Astrocyte (in vitro differentiated cells and primary cell): Measurements from ENCODE around the gene SPRED2. TPM values are rescaled to one million over a fixed set of nuclear protein-coding genes. Genes with fewer than 3 reads are reported as not detected.

Experiments
- DNase-seq: peaks from one replicate; pipeline ENCODE4 v3.0.0-alpha.2; 2010; ENCODE audit warnings: low read depth
- FAIRE-seq: peaks from 2 replicates; lab custom pipeline; 2011; peaks lifted over from hg19 to GRCh38; lab: Jason Lieb, UNC
- H2AFZ ChIP-seq: 2 replicates; pipeline ENCODE4 v1.6.0; 2012; ENCODE audit warnings: low read depth, low read length, inconsistent platforms
- H3K27ac ChIP-seq: 2 replicates; pipeline ENCODE4 v1.5.1; 2011; ENCODE audit warnings: low read depth, low read length, inconsistent platforms
- H3K27me3 ChIP-seq: 2 replicates; pipeline ENCODE4 v1.6.0; 2011; ENCODE audit warnings: low read length, inconsistent platforms; ENCODE audit not compliant: insufficient read depth
- H3K36me3 ChIP-seq: 2 replicates; pipeline ENCODE4 v1.5.1; 2011; ENCODE audit warnings: low read length, inconsistent platforms; ENCODE audit not compliant: insufficient read depth
- H3K4me1 ChIP-seq: 2 replicates; pipeline ENCODE4 v1.5.1; 2011; ENCODE audit warnings: low read length, inconsistent platforms; ENCODE audit not compliant: insufficient read depth
- H3K4me2 ChIP-seq: 2 replicates; pipeline ENCODE4 v1.6.0; 2012; ENCODE audit warnings: low read length, inconsistent platforms
- H3K4me3 ChIP-seq: 2 replicates; pipeline ENCODE4 v1.5.1; 2011; ENCODE audit warnings: low read depth, mild to moderate bottlenecking, low read length, inconsistent platforms; ENCODE audit not compliant: insufficient read depth
- H3K79me2 ChIP-seq: 2 replicates; pipeline ENCODE4 v1.6.0; 2012; ENCODE audit warnings: mild to moderate bottlenecking, low read length, inconsistent platforms; ENCODE audit not compliant: insufficient read depth
- H3K9ac ChIP-seq: 2 replicates; pipeline ENCODE4 v1.6.0; 2012; ENCODE audit warnings: mild to moderate bottlenecking, low read length, inconsistent platforms
- H3K9me3 ChIP-seq: 2 replicates; pipeline ENCODE4 v1.5.1; 2012; ENCODE audit warnings: low read depth, mild to moderate bottlenecking, low read length, inconsistent platforms; ENCODE audit not compliant: insufficient read depth
- H4K20me1 ChIP-seq: 2 replicates; pipeline ENCODE4 v1.6.0; 2012; ENCODE audit warnings: low read length, inconsistent platforms; ENCODE audit not compliant: insufficient read depth
- H3K27ac Mint-ChIP-seq: one replicate; pipeline ENCODE4 v1.8.0; 2021; ENCODE audit warnings: mild to moderate bottlenecking, mixed read lengths; ENCODE audit not compliant: unreplicated experiment
- H3K27me3 Mint-ChIP-seq: one replicate; pipeline ENCODE4 v1.8.0; 2021; ENCODE audit warnings: low read depth, mixed read lengths; ENCODE audit not compliant: unreplicated experiment
- H3K36me3 Mint-ChIP-seq: one replicate; pipeline ENCODE4 v1.8.0; 2021; ENCODE audit warnings: low read depth, mixed read lengths; ENCODE audit not compliant: unreplicated experiment
- H3K4me1 Mint-ChIP-seq: one replicate; pipeline ENCODE4 v1.8.0; 2021; ENCODE audit warnings: low read depth, mixed read lengths; ENCODE audit not compliant: unreplicated experiment
- H3K4me3 Mint-ChIP-seq: one replicate; pipeline ENCODE4 v1.8.0; 2021; ENCODE audit warnings: mild to moderate bottlenecking, moderate library complexity, mixed read lengths; ENCODE audit not compliant: unreplicated experiment
- H3K9me3 Mint-ChIP-seq: one replicate; pipeline ENCODE4 v1.8.0; 2021; ENCODE audit warnings: mild to moderate bottlenecking, mixed read lengths; ENCODE audit not compliant: unreplicated experiment
- EZH2 ChIP-seq: IDR thresholded peaks from 2 replicates; pipeline ENCODE4 v1.6.1; 2012; ENCODE audit warnings: mild to moderate bottlenecking, low read length, inconsistent platforms; ENCODE audit not compliant: insufficient read depth
- total RNA-seq: library from RNA; stranded (reverse); gene quantifications from 2 replicates; pipeline ENCODE4 v1.2.1, GENCODE V29; 2021
- TF ChIP-seq, protein P1 (sequence below): IDR thresholded peaks from 2 replicates; pipeline ENCODE4 v1.5.1; 2011; ENCODE audit warnings: low read depth, mild to moderate bottlenecking, inconsistent platforms, low read length, moderate library complexity; ENCODE audit not compliant: insufficient read depth

SPRED2 gene
- total RNA-seq, 1 donor from 2014 or later, result 47.3 TPM

DNA sequence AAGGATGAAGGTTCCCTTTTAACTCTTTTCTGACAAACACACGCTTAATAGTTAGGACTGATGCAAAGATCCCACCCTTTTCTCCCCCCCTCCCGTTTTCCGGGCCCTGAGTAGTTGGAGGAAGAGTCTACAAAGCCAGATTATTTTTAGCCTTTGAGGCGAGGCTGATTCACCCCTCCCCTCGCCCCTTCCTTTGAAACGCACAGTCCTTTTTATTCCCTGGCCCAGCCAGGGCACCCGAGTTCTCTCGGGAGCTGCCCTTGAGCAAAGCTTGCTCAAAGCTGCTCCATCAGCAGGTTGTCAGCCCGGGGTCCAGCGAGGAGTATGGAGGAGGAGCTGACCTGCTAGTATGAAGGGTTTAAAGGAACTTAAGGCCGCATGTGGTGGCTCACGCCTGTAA is 47.1 kb upstream of the SPRED2 start:
- Histone ChIP-seq H3K4me3 (no peak overlapping the region), H3K4me2 (peak overlapping the region; percentile 48), H3K9me3 (peaks cover 8% of the 10 kb centered on the region), H3K4me1 (no peaks in the 10 kb centered on the region), H3K27ac (no peak overlapping the region), H3K79me2 (no peaks in the 10 kb centered on the region), H3K36me3 (no peaks in the 10 kb centered on the region), H3K27me3 (no peaks in the 10 kb centered on the region), H3K9ac (no peak overlapping the region), H2AFZ (peak overlapping the region; percentile 32), H4K20me1 (no peaks in the 10 kb centered on the region)
- Mint-ChIP-seq H3K36me3 (peaks cover 34% of the 10 kb centered on the region), H3K4me3 (no peak overlapping the region), H3K4me1 (no peaks in the 10 kb centered on the region), H3K9me3 (peaks cover 40% of the 10 kb centered on the region), H3K27ac (no peak overlapping the region), H3K27me3 (peaks cover 4% of the 10 kb centered on the region)
- DNase-seq (no peak), FAIRE-seq (no peak)
- TF ChIP-seq, protein P1, sequence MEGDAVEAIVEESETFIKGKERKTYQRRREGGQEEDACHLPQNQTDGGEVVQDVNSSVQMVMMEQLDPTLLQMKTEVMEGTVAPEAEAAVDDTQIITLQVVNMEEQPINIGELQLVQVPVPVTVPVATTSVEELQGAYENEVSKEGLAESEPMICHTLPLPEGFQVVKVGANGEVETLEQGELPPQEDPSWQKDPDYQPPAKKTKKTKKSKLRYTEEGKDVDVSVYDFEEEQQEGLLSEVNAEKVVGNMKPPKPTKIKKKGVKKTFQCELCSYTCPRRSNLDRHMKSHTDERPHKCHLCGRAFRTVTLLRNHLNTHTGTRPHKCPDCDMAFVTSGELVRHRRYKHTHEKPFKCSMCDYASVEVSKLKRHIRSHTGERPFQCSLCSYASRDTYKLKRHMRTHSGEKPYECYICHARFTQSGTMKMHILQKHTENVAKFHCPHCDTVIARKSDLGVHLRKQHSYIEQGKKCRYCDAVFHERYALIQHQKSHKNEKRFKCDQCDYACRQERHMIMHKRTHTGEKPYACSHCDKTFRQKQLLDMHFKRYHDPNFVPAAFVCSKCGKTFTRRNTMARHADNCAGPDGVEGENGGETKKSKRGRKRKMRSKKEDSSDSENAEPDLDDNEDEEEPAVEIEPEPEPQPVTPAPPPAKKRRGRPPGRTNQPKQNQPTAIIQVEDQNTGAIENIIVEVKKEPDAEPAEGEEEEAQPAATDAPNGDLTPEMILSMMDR, result no peak
- no peak for TF ChIP-seq EZH2

DNA sequence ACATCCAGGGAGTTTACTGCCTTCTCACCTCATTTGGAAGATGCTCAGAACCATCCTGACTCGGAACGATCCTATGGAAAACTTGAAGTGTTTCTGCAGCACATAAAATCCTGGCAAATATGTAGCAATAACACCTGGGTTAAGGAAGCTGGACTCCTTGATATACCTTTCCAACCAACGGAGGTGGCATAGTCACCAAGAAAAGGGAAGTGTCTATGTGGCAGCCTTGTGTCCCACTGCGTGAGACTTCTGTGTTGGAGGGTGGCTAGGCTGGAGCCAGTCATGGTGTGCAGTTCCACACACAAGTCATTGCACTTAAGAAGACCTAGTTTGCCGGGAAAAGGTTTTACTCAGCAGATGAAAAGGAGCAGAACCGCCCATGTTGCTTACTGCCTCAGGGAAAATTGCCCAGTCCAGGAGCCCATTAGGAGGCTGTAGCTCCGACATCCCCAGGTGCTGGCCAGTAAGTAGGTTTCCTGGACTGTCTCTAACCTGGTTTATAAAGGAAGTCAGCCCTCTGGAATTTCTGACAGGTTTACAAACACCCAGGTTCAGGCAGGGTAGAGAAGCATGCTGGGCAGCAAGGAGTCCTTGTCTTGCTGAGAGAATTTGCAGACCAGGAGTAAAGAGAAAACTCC is 46.2 kb upstream of the SPRED2 start:
- peaks cover 11% of the 10 kb centered on the region for H3K9me3 ChIP-seq
- FAIRE-seq, result no peak
- H2AFZ ChIP-seq, result no peak overlapping the region
- TF ChIP-seq EZH2, result no peak
- TF ChIP-seq, protein P1, result no peak
- no peaks in the 10 kb centered on the region for H3K36me3 ChIP-seq
- peaks cover 43% of the 10 kb centered on the region for H3K9me3 Mint-ChIP-seq
- no peak for DNase-seq
- H3K4me3 ChIP-seq, result no peak overlapping the region
- H3K4me1 ChIP-seq, result no peaks in the 10 kb centered on the region
- H3K27me3 Mint-ChIP-seq, result peaks cover 1% of the 10 kb centered on the region
- no peaks in the 10 kb centered on the region for H3K4me1 Mint-ChIP-seq
- no peaks in the 10 kb centered on the region for H3K27me3 ChIP-seq
- H3K27ac ChIP-seq, result no peak overlapping the region
- no peak overlapping the region for H3K4me3 Mint-ChIP-seq
- peaks cover 37% of the 10 kb centered on the region for H3K36me3 Mint-ChIP-seq
- no peaks in the 10 kb centered on the region for H4K20me1 ChIP-seq
- H3K9ac ChIP-seq, result no peak overlapping the region
- H3K4me2 ChIP-seq, result no peak overlapping the region
- H3K79me2 ChIP-seq, result no peaks in the 10 kb centered on the region
- no peak overlapping the region for H3K27ac Mint-ChIP-seq

DNA sequence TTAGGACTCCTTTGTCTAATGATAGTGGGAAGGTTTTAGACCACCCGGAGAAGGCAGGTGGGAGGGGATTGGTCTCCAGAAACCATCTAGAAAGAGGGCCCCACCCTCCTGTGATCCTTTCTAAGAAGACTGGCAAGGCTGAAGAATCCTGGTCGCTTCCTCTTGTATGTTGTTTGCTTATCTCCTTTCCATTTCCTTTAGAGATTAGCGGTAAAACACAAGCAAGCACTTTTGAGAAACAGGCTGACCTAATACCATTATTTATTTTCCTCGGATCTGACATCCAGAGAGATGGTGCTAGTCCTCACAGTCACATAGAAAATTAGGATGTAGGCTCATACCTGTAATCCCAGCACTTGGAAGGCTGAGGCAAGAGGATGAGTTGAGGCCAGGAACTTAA is 45.2 kb upstream of the SPRED2 start:
- H3K4me1 ChIP-seq, result no peaks in the 10 kb centered on the region
- H3K9me3 ChIP-seq, result peaks cover 11% of the 10 kb centered on the region
- no peaks in the 10 kb centered on the region for H3K36me3 ChIP-seq
- no peaks in the 10 kb centered on the region for H3K79me2 ChIP-seq
- no peak overlapping the region for H3K4me2 ChIP-seq
- Mint-ChIP-seq H3K4me3 (no peak overlapping the region), H3K4me1 (no peaks in the 10 kb centered on the region), H3K27me3 (no peaks in the 10 kb centered on the region), H3K27ac (no peak overlapping the region), H3K36me3 (peaks cover 44% of the 10 kb centered on the region), H3K9me3 (peaks cover 36% of the 10 kb centered on the region)
- no peak overlapping the region for H3K4me3 ChIP-seq
- no peaks in the 10 kb centered on the region for H4K20me1 ChIP-seq
- H2AFZ ChIP-seq, result no peak overlapping the region
- no peak overlapping the region for H3K27ac ChIP-seq
- no peaks in the 10 kb centered on the region for H3K27me3 ChIP-seq
- TF ChIP-seq EZH2, result no peak
- TF ChIP-seq, protein P1, result no peak
- H3K9ac ChIP-seq, result no peak overlapping the region
- FAIRE-seq (no peak), DNase-seq (no peak)
